ENCODE measurements around the gene PRKCG. TPM values are rescaled to one million over a fixed set of nuclear protein-coding genes. Genes with fewer than 3 reads are reported as not detected.

The PRKCG gene
- total and polyA plus RNA-seq, 12 donors = not detected

GRCh38 chr19:53871454-53871853 lies 10.5 kb upstream of the PRKCG start:
- WGBS, 4 donors = 59 to 68% (median 64%) methylated on average over 7 of the region's 7 CpGs
- peak overlapping the region in 1 of 5 donors; percentile 86 for H3K27ac ChIP-seq
- intact Hi-C loops (cut with DNase I) = no loop called here

DNA sequence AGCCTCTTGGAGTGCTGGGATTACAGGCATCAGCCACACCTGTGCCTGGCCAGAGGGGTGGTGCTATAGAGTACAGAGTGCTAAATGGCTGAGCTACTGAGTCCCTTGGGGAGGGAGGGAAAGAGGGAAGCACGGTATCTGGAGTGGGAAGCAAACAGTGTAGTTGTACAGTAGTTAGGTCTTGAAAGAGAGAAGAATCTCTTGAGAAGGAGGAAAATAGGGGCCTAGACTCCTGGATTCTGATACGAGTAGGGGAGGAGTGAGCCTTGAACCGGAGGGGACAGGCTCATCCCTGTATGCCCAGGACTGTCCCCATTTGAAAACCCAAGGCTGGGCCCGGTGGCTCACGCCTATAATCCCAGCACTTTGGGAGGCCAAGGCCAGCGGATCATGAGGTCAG lies 9.2 kb upstream of the PRKCG start:
- Histone ChIP-seq H3K4me1 (replicated peaks in 1 of 2) (peaks cover 8% of the 10 kb centered on the region in 2 donors), H3K36me3 (replicated peaks in 1 of 2) (peaks cover 0 to 13% of the 10 kb centered on the region in 2 donors), H3K27ac (no peak overlapping the region), H3K9me3 (replicated peaks in 1 of 3) (no peaks in the 10 kb centered on the region), H3K4me3 (no peak overlapping the region), H3K27me3 (no peaks in the 10 kb centered on the region)
- no peak for DNase-seq
- TF ChIP-seq, protein P1, sequence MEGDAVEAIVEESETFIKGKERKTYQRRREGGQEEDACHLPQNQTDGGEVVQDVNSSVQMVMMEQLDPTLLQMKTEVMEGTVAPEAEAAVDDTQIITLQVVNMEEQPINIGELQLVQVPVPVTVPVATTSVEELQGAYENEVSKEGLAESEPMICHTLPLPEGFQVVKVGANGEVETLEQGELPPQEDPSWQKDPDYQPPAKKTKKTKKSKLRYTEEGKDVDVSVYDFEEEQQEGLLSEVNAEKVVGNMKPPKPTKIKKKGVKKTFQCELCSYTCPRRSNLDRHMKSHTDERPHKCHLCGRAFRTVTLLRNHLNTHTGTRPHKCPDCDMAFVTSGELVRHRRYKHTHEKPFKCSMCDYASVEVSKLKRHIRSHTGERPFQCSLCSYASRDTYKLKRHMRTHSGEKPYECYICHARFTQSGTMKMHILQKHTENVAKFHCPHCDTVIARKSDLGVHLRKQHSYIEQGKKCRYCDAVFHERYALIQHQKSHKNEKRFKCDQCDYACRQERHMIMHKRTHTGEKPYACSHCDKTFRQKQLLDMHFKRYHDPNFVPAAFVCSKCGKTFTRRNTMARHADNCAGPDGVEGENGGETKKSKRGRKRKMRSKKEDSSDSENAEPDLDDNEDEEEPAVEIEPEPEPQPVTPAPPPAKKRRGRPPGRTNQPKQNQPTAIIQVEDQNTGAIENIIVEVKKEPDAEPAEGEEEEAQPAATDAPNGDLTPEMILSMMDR (IDR thresholded peaks at IDR 0.05) = no peak
- TF ChIP-seq POLR2A (IDR thresholded peaks at IDR 0.05) = no peak
- intact Hi-C loops (cut with DNase I) = no loop called here
- WGBS, 4 donors = 83 to 87% (median 84%) methylated on average over 6 of the region's 6 CpGs

More at GRCh38 chr19:53871454-53871853, 10.5 kb upstream of the PRKCG start:
- H3K4me1 ChIP-seq (replicated peaks in 1 of 2) = peaks cover 8 to 13% of the 10 kb centered on the region in 2 donors
- no peaks in the 10 kb centered on the region for H3K9me3 ChIP-seq (replicated peaks in 1 of 3)
- TF ChIP-seq, protein P1 (IDR thresholded peaks at IDR 0.05) = no peak
- no peak for TF ChIP-seq POLR2A (IDR thresholded peaks at IDR 0.05)
- no peaks in the 10 kb centered on the region for H3K27me3 ChIP-seq
- H3K4me3 ChIP-seq = no peak overlapping the region
- DNase-seq = no peak
- H3K36me3 ChIP-seq (replicated peaks in 1 of 2) = peaks cover 0 to 13% of the 10 kb centered on the region in 2 donors

GRCh38 chr19:53873773-53874605 lies 8.0 kb upstream of the PRKCG start:
- WGBS, 4 donors = 93 to 94% (median 94%) methylated on average over 39 to 51 of the region's 51 CpGs
- no peak overlapping the region for H3K27ac ChIP-seq
- peaks cover 3 to 5% of the 10 kb centered on the region in 2 donors for H3K4me1 ChIP-seq (replicated peaks in 1 of 2)
- intact Hi-C loops (cut with DNase I) = no loop called here
- no peaks in the 10 kb centered on the region for H3K9me3 ChIP-seq (replicated peaks in 1 of 3)
- TF ChIP-seq, protein P1 (IDR thresholded peaks at IDR 0.05) = no peak
- TF ChIP-seq POLR2A (IDR thresholded peaks at IDR 0.05) = no peak
- H3K27me3 ChIP-seq = no peaks in the 10 kb centered on the region
- H3K36me3 ChIP-seq (replicated peaks in 1 of 2) = peaks cover 0 to 13% of the 10 kb centered on the region in 2 donors
- H3K4me3 ChIP-seq = no peak overlapping the region
- DNase-seq = no peak

DNA sequence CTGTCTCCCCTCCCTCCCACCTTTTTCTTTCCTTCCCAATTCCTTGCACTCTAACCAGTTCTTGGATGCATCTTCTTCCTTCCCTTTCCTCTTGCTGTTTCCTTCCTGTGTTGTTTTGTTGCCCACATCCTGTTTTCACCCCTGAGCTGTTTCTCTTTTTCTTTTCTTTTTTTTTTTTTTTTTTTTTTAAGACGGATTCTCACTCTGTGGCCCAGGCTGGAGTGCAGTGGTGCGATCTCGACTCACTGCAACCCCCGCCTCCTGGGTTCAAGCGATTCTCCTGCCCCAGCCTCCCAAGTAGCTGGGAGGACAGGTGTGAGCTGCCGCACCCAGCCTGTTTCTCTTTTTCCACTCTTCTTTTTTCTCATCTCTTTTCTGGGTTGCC lies 7.4 kb upstream of the PRKCG start:
- no peak for DNase-seq
- intact Hi-C loops (cut with DNase I) = no loop called here
- peaks cover 4 to 9% of the 10 kb centered on the region in 2 donors for H3K4me1 ChIP-seq (replicated peaks in 1 of 2)
- peaks cover 2% of the 10 kb centered on the region for H3K27me3 ChIP-seq
- no peak overlapping the region for H3K27ac ChIP-seq
- no peaks in the 10 kb centered on the region for H3K9me3 ChIP-seq (replicated peaks in 1 of 3)
- peaks cover 0 to 13% of the 10 kb centered on the region in 2 donors for H3K36me3 ChIP-seq (replicated peaks in 1 of 2)
- H3K4me3 ChIP-seq = no peak overlapping the region
- 69 to 82% (median 76%) methylated on average over 5 to 6 of the region's 6 CpGs for WGBS, 4 donors
- no peak for TF ChIP-seq POLR2A (IDR thresholded peaks at IDR 0.05)
- TF ChIP-seq, protein P1 (IDR thresholded peaks at IDR 0.05) = no peak
